Upper lobe of left lung (tissue), 4 donors: ENCODE measurements around the gene MASP2.

ENCODE experiments used
- EP300 ChIP-seq, 4 donors: sonication (generic); formaldehyde crosslinking; IDR thresholded peaks; one replicate each; pipeline ENCODE4 v1.5.1; 2017; ENCODE audit warnings: antibody characterized with exemption in 4 of 4, control low read depth in 2 of 4
- POLR2A ChIP-seq, 4 donors: fragments of 450-650 bp; IDR thresholded peaks; one replicate each; pipeline ENCODE4 v1.5.1; 2016 to 2017; ENCODE audit warnings: antibody characterized with exemption in 4 of 4, mild to moderate bottlenecking in 2 of 4
- POLR2AphosphoS5 ChIP-seq, 2 donors: sonication (generic); formaldehyde crosslinking; IDR thresholded peaks; one replicate each; pipeline ENCODE4 v1.5.1; 2017; ENCODE audit warnings: antibody characterized with exemption in 2 of 2
- TF ChIP-seq, protein P1 (sequence below), 6 experiments: fragments of 450-650 bp in 4 of 6; fragments of 200-600 bp in 2 of 6; sonication (generic) in 2 of 6; IDR thresholded peaks; one replicate each; pipeline ENCODE4 v1.5.1; 2016 to 2019; ENCODE audit warnings: antibody characterized with exemption in 6 of 6

DNA sequence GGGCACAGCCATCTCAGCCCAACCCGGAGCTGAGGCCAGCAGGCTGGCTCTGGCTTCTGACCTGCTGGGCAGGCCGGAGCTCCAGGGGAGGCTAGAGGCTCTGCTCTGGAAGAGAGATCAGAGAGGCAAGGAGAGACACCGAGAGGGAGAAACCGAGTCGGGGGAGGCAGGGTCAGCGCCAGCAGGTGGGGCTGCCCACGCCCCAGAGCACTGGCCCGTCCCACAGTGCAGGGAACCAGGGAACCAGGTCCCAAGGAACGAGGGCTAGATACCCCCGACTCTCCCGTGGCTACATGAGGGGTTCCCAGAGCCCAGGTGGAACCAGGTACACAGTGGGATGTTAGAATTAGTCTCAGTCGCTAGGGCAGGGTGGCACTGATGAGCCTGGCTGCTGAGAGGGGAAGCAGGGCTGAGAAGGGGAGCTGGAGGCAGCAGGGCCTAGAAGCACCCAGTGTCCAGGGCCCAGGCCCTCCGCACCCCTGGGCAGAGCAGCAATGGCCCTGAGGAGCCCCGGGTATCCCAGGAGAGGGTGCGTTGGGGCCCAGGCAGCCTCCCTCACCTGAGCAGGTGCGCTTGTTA lies 2.1 kb downstream of the MASP2 start:
- TF ChIP-seq, protein P1, sequence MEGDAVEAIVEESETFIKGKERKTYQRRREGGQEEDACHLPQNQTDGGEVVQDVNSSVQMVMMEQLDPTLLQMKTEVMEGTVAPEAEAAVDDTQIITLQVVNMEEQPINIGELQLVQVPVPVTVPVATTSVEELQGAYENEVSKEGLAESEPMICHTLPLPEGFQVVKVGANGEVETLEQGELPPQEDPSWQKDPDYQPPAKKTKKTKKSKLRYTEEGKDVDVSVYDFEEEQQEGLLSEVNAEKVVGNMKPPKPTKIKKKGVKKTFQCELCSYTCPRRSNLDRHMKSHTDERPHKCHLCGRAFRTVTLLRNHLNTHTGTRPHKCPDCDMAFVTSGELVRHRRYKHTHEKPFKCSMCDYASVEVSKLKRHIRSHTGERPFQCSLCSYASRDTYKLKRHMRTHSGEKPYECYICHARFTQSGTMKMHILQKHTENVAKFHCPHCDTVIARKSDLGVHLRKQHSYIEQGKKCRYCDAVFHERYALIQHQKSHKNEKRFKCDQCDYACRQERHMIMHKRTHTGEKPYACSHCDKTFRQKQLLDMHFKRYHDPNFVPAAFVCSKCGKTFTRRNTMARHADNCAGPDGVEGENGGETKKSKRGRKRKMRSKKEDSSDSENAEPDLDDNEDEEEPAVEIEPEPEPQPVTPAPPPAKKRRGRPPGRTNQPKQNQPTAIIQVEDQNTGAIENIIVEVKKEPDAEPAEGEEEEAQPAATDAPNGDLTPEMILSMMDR (IDR thresholded peaks at IDR 0.05): no peak
- no peak for TF ChIP-seq POLR2A (IDR thresholded peaks at IDR 0.05)
- no peak for TF ChIP-seq POLR2AphosphoS5 (IDR thresholded peaks at IDR 0.05)
- no peak for TF ChIP-seq EP300 (IDR thresholded peaks at IDR 0.05)
